ENCODE data around the gene CHM. TPM values are rescaled to one million over a fixed set of nuclear protein-coding genes. Genes with fewer than 3 reads are reported as not detected.
"Not testable (repeated sequence)": the region's sequence is repeated elsewhere in the genome, so short reads cannot be mapped to it uniquely, and the experiment has no call there.

Gene CHM
- total and polyA plus RNA-seq, 7 donors: 8.2 to 15.5 (median 13.1) TPM

DNA sequence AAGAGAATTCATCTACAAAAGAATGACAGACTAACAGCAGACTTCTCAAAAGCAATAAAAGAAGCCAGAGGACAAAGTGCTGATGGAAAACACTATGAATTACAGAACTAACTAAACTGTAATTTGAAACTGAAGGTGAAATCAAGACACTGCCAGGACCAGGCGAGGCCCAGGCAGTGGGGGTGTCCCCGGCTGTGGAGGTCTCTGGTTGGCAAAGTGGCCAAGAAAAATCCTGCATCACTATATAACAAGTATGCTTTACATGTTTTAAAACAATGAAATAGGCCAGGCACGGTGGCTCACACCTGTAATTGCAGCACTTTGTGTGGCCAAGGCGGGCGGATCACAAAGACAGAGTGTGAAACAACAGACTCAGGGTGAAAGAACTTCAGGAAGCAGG, 32.9 kb downstream of the CHM start:
- H3K27me3 ChIP-seq (ENCODE audit: insufficient read depth in 3 of 3, low read length in 2 of 3): no peaks in the 10 kb centered on the region
- ATAC-seq: peak in 1 of 4 donors; percentile 47
- WGBS, 3 donors: 49 to 61% (median 57%) methylated on average over 5 of the region's 5 CpGs
- intact Hi-C loops (cut with DNase I): no loop called here
- no peaks in the 10 kb centered on the region for H3K9me3 ChIP-seq
- no peaks in the 10 kb centered on the region for H3K36me3 ChIP-seq (ENCODE audit: insufficient read depth in 1 of 2, low read depth in 1 of 2)
- H3K4me3 ChIP-seq: no peak overlapping the region
- no peaks in the 10 kb centered on the region for H3K4me1 ChIP-seq
- no peak overlapping the region for H3K27ac ChIP-seq
- no peak for DNase-seq
- TF ChIP-seq, protein P1, sequence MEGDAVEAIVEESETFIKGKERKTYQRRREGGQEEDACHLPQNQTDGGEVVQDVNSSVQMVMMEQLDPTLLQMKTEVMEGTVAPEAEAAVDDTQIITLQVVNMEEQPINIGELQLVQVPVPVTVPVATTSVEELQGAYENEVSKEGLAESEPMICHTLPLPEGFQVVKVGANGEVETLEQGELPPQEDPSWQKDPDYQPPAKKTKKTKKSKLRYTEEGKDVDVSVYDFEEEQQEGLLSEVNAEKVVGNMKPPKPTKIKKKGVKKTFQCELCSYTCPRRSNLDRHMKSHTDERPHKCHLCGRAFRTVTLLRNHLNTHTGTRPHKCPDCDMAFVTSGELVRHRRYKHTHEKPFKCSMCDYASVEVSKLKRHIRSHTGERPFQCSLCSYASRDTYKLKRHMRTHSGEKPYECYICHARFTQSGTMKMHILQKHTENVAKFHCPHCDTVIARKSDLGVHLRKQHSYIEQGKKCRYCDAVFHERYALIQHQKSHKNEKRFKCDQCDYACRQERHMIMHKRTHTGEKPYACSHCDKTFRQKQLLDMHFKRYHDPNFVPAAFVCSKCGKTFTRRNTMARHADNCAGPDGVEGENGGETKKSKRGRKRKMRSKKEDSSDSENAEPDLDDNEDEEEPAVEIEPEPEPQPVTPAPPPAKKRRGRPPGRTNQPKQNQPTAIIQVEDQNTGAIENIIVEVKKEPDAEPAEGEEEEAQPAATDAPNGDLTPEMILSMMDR (IDR thresholded peaks at IDR 0.05): no peak

DNA sequence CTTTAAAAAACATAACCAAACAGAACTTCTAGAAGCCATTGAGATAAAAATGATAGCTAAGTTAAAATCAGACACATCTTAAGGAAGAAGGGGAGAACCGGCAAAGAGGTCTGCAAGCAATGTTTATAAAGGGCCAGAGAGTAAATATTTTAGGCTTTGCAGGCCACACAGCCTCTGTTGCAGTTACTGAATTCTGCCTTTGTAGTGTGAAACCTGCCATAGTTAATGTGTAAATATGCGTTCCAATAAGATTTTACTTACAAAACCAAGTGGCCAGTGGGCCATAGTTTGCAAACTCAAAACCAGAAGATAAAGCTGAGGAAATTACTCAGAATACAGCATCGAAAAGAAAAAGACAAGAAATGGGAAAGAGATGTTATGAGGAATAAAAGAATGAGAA, 33.6 kb downstream of the CHM start:
- ATAC-seq (no peak), DNase-seq (no peak)
- Histone ChIP-seq H3K9me3 (no peaks in the 10 kb centered on the region), H3K36me3 (ENCODE audit: insufficient read depth in 1 of 2, low read depth in 1 of 2) (no peaks in the 10 kb centered on the region), H3K27ac (no peak overlapping the region), H3K27me3 (ENCODE audit: insufficient read depth in 3 of 3, low read length in 2 of 3) (no peaks in the 10 kb centered on the region), H3K4me3 (no peak overlapping the region), H3K4me1 (no peaks in the 10 kb centered on the region)
- 74 to 92% (median 86%) methylated on average over 3 of the region's 3 CpGs for WGBS, 3 donors
- TF ChIP-seq, protein P1 (IDR thresholded peaks at IDR 0.05): no peak
- intact Hi-C loops (cut with DNase I): no loop called here

DNA sequence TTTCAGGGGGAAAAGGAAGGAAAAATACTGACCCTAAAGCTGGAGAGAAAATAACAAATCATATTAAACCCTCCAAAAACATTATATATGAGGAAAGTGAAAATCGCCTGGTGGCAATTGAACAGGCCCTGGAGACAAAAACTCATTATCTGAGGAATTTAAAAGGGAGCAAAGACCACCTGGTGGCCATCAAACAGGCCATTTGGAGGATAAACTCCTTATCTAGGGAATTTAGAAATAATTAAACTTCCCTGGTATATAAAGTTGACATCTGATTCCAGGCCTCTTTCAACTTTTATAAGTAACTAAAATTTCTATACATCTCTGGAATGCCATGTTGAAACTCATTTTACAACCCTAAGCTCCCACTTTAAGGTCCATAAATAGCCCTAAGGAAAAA, 35.2 kb downstream of the CHM start:
- Histone ChIP-seq H3K4me3 (no peak overlapping the region), H3K9me3 (no peaks in the 10 kb centered on the region), H3K27me3 (ENCODE audit: insufficient read depth in 3 of 3, low read length in 2 of 3) (no peaks in the 10 kb centered on the region), H3K27ac (no peak overlapping the region), H3K4me1 (no peaks in the 10 kb centered on the region), H3K36me3 (ENCODE audit: insufficient read depth in 1 of 2, low read depth in 1 of 2) (no peaks in the 10 kb centered on the region)
- DNase-seq: no peak
- 87 to 100% (median 95%) methylated on average over 1 of the region's 1 CpG for WGBS, 3 donors
- TF ChIP-seq, protein P1 (IDR thresholded peaks at IDR 0.05): no peak
- ATAC-seq: no peak
- intact Hi-C loops (cut with DNase I): no loop called here

- WGBS, 3 donors: 40 to 100% (median 80%) methylated on average over 1 of the region's 1 CpG
- DNase-seq; H3K36me3 ChIP-seq (ENCODE audit: insufficient read depth in 1 of 2, low read depth in 1 of 2); ATAC-seq; H3K4me1 ChIP-seq; H3K4me3 ChIP-seq; H3K27ac ChIP-seq; H3K9me3 ChIP-seq; H3K27me3 ChIP-seq (ENCODE audit: insufficient read depth in 3 of 3, low read length in 2 of 3); intact Hi-C loops (cut with DNase I): not testable (repeated sequence)
These were observed 37.6 kb downstream of the CHM start for GRCh38 chrX:86009803-86010202.

DNA sequence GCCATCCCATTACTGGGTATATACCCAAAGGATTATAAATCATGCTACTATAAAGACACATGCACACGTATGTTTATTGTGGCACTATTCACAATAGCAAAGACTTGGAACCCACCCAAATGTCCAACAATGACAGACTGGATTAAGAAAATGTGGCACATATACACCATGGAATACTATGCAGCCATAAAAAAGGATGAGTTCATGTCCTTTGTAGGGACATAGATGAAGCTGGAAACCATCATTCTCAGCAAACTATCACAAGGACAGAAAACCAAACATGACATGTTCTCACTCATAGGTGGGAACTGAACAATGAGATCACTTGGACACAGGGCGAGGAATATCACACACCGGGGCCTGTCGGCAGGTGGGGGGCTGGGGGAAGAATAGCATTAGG, 39.5 kb downstream of the CHM start:
- WGBS, 3 donors: 97 to 99% (median 97%) methylated on average over 3 to 4 of the region's 4 CpGs

More for the DNA sequence above, 39.5 kb downstream of the CHM start:
- H3K27me3 ChIP-seq (ENCODE audit: insufficient read depth in 3 of 3, low read length in 2 of 3); H3K27ac ChIP-seq; DNase-seq; ATAC-seq; H3K4me3 ChIP-seq; H3K4me1 ChIP-seq; intact Hi-C loops (cut with DNase I); H3K9me3 ChIP-seq; H3K36me3 ChIP-seq (ENCODE audit: insufficient read depth in 1 of 2, low read depth in 1 of 2): not testable (repeated sequence)

Measured in psoas muscle (tissue), 8 donors.